ENCODE data around the gene SERINC2. TPM values are rescaled to one million over a fixed set of nuclear protein-coding genes. Genes with fewer than 3 reads are reported as not detected.
"Not testable (repeated sequence)": the region's sequence is repeated elsewhere in the genome, so short reads cannot be mapped to it uniquely, and the experiment has no call there.

Gene SERINC2
- total and polyA plus RNA-seq, 2 of the 8 experiments (the other 6 are each of a cell fraction or from before 2014, with no cell fraction given): 31.4 to 60.0 TPM

GRCh38 chr1:31472314-31472651 lies 59.3 kb downstream of the SERINC2 start:
- H3K4me3 ChIP-seq (ENCODE audit: extremely low read depth in 1 of 4, insufficient read depth in 2 of 4, low read depth in 3 of 4, low read length in 4 of 4); H3K36me3 ChIP-seq (ENCODE audit: control insufficient read depth in 2 of 4, insufficient read depth in 4 of 4, low read length in 3 of 4); H2BK20ac ChIP-seq (ENCODE audit: low read length); H3K27ac ChIP-seq (ENCODE audit: low read depth, low read length); H3K18ac ChIP-seq (ENCODE audit: extremely low read depth, low read length); H3K79me1 ChIP-seq (ENCODE audit: low read depth, low read length); FAIRE-seq; H3K4ac ChIP-seq (replicated peaks; ENCODE audit: insufficient read length, low read depth, low read length); H4K20me1 ChIP-seq (replicated peaks in 1 of 2; ENCODE audit: control insufficient read depth in 1 of 2, insufficient read depth in 2 of 2, low read length in 2 of 2); H2AK5ac ChIP-seq (ENCODE audit: low read depth, low read length); H3K9ac ChIP-seq (replicated peaks in 1 of 4; ENCODE audit: extremely low read depth in 1 of 4, low read depth in 3 of 4, low read length in 3 of 4); H4K5ac ChIP-seq (ENCODE audit: insufficient read length, low read depth, low read length); H2BK5ac ChIP-seq (ENCODE audit: low read depth, low read length); H3K56ac ChIP-seq (replicated peaks; ENCODE audit: insufficient read length, low read depth, low read length); H3K9me3 ChIP-seq (ENCODE audit: insufficient read depth in 2 of 2, low read depth in 1 of 2, low read length in 1 of 2); H3K23ac ChIP-seq (ENCODE audit: insufficient read length); H4K8ac ChIP-seq (ENCODE audit: extremely low read depth, insufficient read depth, low read length); H3K4me1 ChIP-seq (replicated peaks in 1 of 4; ENCODE audit: control insufficient read depth in 3 of 4, insufficient read depth in 4 of 4, low read length in 3 of 4); H2AFZ ChIP-seq (ENCODE audit: low read length); DNase-seq (ENCODE audit: low read depth in 1 of 2, low spot score in 2 of 2); H3K14ac ChIP-seq (ENCODE audit: insufficient read length); H4K91ac ChIP-seq (replicated peaks; ENCODE audit: insufficient read length, low read length); H2BK12ac ChIP-seq (ENCODE audit: low read depth, low read length); H3K79me2 ChIP-seq (ENCODE audit: control insufficient read depth in 1 of 2, insufficient read depth in 2 of 2, low read length in 2 of 2); H3K4me2 ChIP-seq (ENCODE audit: insufficient read depth in 1 of 2, low read depth in 2 of 2, low read length in 2 of 2); H3K23me2 ChIP-seq (ENCODE audit: low read depth, low read length); H2BK120ac ChIP-seq (replicated peaks; ENCODE audit: low read depth, low read length); H2BK15ac ChIP-seq (ENCODE audit: low read length); H3K27me3 ChIP-seq (replicated peaks in 1 of 4; ENCODE audit: control insufficient read depth in 3 of 4, extremely low read depth in 1 of 4, insufficient read depth in 3 of 4, low read length in 3 of 4): not testable (repeated sequence)
- ChIA-PET POLR2A (ENCODE audit: partially characterized antibody) (interaction anchor here (0.7 kb wide), 1 partner anchor 146 kb away, joined by 3 read pairs; no protein-coding TSS in a partner anchor), CTCF (ENCODE audit: partially characterized antibody) (interaction anchor here (0.6 to 2.5 kb wide), 5 partner anchors 10 to 1418 kb away, joined by 3 to 17 read pairs (median 3); no protein-coding TSS in a partner anchor)
- WGBS, 2 experiments (ENCODE audit: extremely low coverage in 1 of 2, insufficient coverage in 1 of 2, insufficient read length in 1 of 2, insufficient replicate concordance in 2 of 2, low coverage in 1 of 2, low lambda C conversion rate in 2 of 2, missing lambda C conversion rate in 1 of 2): 93% methylated on average over 4 of the region's 4 CpGs; no CpG with 5 or more reads in 1 of the 2 experiments

GRCh38 chr1:31472673-31473072 lies 59.7 kb downstream of the SERINC2 start:
- H3K4me3 ChIP-seq (ENCODE audit: extremely low read depth in 1 of 4, insufficient read depth in 2 of 4, low read depth in 3 of 4, low read length in 4 of 4); H2BK20ac ChIP-seq (ENCODE audit: low read length); H3K23me2 ChIP-seq (ENCODE audit: low read depth, low read length); H3K9me3 ChIP-seq (ENCODE audit: insufficient read depth in 2 of 2, low read depth in 1 of 2, low read length in 1 of 2); H4K91ac ChIP-seq (replicated peaks; ENCODE audit: insufficient read length, low read length); H2BK120ac ChIP-seq (replicated peaks; ENCODE audit: low read depth, low read length); H4K5ac ChIP-seq (ENCODE audit: insufficient read length, low read depth, low read length); H3K4me1 ChIP-seq (replicated peaks in 1 of 4; ENCODE audit: control insufficient read depth in 3 of 4, insufficient read depth in 4 of 4, low read length in 3 of 4); H3K79me1 ChIP-seq (ENCODE audit: low read depth, low read length); H2BK12ac ChIP-seq (ENCODE audit: low read depth, low read length); H3K4ac ChIP-seq (replicated peaks; ENCODE audit: insufficient read length, low read depth, low read length); H3K36me3 ChIP-seq (ENCODE audit: control insufficient read depth in 2 of 4, insufficient read depth in 4 of 4, low read length in 3 of 4); H4K20me1 ChIP-seq (replicated peaks in 1 of 2; ENCODE audit: control insufficient read depth in 1 of 2, insufficient read depth in 2 of 2, low read length in 2 of 2); H3K23ac ChIP-seq (ENCODE audit: insufficient read length); DNase-seq (ENCODE audit: low read depth in 1 of 2, low spot score in 2 of 2); H3K79me2 ChIP-seq (ENCODE audit: control insufficient read depth in 1 of 2, insufficient read depth in 2 of 2, low read length in 2 of 2); H3K27me3 ChIP-seq (replicated peaks in 1 of 4; ENCODE audit: control insufficient read depth in 3 of 4, extremely low read depth in 1 of 4, insufficient read depth in 3 of 4, low read length in 3 of 4); H2BK5ac ChIP-seq (ENCODE audit: low read depth, low read length); H3K14ac ChIP-seq (ENCODE audit: insufficient read length); H2AFZ ChIP-seq (ENCODE audit: low read length); H3K18ac ChIP-seq (ENCODE audit: extremely low read depth, low read length); H3K9ac ChIP-seq (replicated peaks in 1 of 4; ENCODE audit: extremely low read depth in 1 of 4, low read depth in 3 of 4, low read length in 3 of 4); H3K4me2 ChIP-seq (ENCODE audit: insufficient read depth in 1 of 2, low read depth in 2 of 2, low read length in 2 of 2); H3K27ac ChIP-seq (ENCODE audit: low read depth, low read length); FAIRE-seq; H2AK5ac ChIP-seq (ENCODE audit: low read depth, low read length); POLR2A ChIA-PET (ENCODE audit: partially characterized antibody); H4K8ac ChIP-seq (ENCODE audit: extremely low read depth, insufficient read depth, low read length); H3K56ac ChIP-seq (replicated peaks; ENCODE audit: insufficient read length, low read depth, low read length); H2BK15ac ChIP-seq (ENCODE audit: low read length): not testable (repeated sequence)
- 100% methylated on average over 1 of the region's 1 CpG; no CpG with 5 or more reads in 1 of the 2 experiments for WGBS, 2 experiments (ENCODE audit: extremely low coverage in 1 of 2, insufficient coverage in 1 of 2, insufficient read length in 1 of 2, insufficient replicate concordance in 2 of 2, low coverage in 1 of 2, low lambda C conversion rate in 2 of 2, missing lambda C conversion rate in 1 of 2)
- CTCF ChIA-PET (ENCODE audit: partially characterized antibody): interaction anchor here (1.2 to 2.5 kb wide), 4 partner anchors 11 to 78 kb away, joined by 3 to 17 read pairs (median 4); no protein-coding TSS in a partner anchor
